ENCODE results near the gene NKAIN1.

DNA sequence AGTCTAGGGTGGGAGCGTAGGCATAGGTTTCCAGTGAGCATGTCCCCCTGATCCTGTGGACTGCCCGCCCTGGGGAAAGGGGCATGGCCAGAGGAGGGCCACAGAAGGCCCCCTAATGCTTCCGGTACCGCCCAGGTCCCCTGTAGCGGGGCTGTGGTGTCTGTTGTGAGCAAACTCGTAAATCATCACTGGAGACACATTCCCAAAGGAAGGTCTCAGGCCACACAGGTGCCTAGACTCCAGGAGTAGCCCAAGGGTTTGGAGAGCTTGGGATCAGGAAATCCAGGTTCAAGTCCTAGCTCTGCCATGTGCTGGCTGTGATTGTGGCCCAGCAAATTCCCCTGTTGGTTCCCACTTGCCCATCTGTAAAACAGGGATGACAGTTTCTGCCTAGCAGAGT, 20.2 kb downstream of the NKAIN1 start:
- TF ChIP-seq TAF1 (IDR thresholded peaks at IDR 0.05; ENCODE audit: low read depth) (no peak), TCF12 (IDR thresholded peaks at IDR 0.05; ENCODE audit: low read depth) (no peak), YY1 (IDR thresholded peaks at IDR 0.05; ENCODE audit: low read depth) (no peak)
- TF ChIP-seq, protein P1, sequence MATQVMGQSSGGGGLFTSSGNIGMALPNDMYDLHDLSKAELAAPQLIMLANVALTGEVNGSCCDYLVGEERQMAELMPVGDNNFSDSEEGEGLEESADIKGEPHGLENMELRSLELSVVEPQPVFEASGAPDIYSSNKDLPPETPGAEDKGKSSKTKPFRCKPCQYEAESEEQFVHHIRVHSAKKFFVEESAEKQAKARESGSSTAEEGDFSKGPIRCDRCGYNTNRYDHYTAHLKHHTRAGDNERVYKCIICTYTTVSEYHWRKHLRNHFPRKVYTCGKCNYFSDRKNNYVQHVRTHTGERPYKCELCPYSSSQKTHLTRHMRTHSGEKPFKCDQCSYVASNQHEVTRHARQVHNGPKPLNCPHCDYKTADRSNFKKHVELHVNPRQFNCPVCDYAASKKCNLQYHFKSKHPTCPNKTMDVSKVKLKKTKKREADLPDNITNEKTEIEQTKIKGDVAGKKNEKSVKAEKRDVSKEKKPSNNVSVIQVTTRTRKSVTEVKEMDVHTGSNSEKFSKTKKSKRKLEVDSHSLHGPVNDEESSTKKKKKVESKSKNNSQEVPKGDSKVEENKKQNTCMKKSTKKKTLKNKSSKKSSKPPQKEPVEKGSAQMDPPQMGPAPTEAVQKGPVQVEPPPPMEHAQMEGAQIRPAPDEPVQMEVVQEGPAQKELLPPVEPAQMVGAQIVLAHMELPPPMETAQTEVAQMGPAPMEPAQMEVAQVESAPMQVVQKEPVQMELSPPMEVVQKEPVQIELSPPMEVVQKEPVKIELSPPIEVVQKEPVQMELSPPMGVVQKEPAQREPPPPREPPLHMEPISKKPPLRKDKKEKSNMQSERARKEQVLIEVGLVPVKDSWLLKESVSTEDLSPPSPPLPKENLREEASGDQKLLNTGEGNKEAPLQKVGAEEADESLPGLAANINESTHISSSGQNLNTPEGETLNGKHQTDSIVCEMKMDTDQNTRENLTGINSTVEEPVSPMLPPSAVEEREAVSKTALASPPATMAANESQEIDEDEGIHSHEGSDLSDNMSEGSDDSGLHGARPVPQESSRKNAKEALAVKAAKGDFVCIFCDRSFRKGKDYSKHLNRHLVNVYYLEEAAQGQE (IDR thresholded peaks at IDR 0.05; ENCODE audit: low read depth): no peak

Measured in Ishikawa (cell line).